Transverse colon (tissue), 4 donors: ENCODE results near the gene DNAJC3.
A peak's percentile ranks its signal among the peaks of the same experiment; 100 is the strongest.

Experiments
- EP300 ChIP-seq: sonication (generic); formaldehyde crosslinking; IDR thresholded peaks from one replicate; pipeline ENCODE4 v1.6.1; 2017; ENCODE audit warnings: antibody characterized with exemption, low read depth
- POLR2A ChIP-seq: fragments of 450-650 bp; IDR thresholded peaks from one replicate; pipeline ENCODE4 v1.6.1; 2016; ENCODE audit warnings: antibody characterized with exemption, mild to moderate bottlenecking, moderate library complexity
- POLR2AphosphoS5 ChIP-seq, 3 donors: sonication (generic); formaldehyde crosslinking; IDR thresholded peaks; one replicate each; pipeline ENCODE4 v1.6.1; 2016; ENCODE audit warnings: antibody characterized with exemption in 3 of 3
- TF ChIP-seq, protein P1 (sequence below), 5 experiments: fragments of 200-600 bp in 3 of 5; fragments of 450-650 bp in 2 of 5; sonication (generic) in 3 of 5; IDR thresholded peaks; 1 replicate in 2 of 5; 2 replicates in 3 of 5; pipeline ENCODE4 v1.5.1; 2016 to 2017; ENCODE audit warnings: antibody characterized with exemption in 5 of 5, inconsistent platforms in 3 of 5, mild to moderate bottlenecking in 2 of 5, moderate library complexity in 1 of 5

DNA sequence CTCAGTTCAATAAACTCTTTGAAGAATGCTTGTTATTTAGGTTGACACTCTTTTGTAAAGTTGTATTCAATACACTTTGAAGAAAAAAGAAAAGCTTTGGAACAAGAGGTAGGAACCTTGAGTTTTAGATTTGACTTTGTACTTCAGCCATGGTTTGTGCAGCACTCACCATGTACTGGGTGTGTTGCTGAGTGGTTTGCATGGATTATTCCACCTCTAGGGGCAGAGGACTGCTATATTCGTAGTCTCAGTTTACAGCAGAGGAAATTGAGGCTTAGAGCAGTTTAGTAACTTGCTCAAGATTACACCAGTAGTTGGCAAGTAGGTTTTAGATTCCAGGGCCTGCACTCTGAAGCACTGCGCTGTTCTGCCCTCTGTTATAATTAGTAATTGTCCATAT is 68.8 kb downstream of the DNAJC3 start:
- TF ChIP-seq POLR2A (no peak), EP300 (no peak), POLR2AphosphoS5 (IDR thresholded peaks at IDR 0.05) (no peak)
- TF ChIP-seq, protein P1, sequence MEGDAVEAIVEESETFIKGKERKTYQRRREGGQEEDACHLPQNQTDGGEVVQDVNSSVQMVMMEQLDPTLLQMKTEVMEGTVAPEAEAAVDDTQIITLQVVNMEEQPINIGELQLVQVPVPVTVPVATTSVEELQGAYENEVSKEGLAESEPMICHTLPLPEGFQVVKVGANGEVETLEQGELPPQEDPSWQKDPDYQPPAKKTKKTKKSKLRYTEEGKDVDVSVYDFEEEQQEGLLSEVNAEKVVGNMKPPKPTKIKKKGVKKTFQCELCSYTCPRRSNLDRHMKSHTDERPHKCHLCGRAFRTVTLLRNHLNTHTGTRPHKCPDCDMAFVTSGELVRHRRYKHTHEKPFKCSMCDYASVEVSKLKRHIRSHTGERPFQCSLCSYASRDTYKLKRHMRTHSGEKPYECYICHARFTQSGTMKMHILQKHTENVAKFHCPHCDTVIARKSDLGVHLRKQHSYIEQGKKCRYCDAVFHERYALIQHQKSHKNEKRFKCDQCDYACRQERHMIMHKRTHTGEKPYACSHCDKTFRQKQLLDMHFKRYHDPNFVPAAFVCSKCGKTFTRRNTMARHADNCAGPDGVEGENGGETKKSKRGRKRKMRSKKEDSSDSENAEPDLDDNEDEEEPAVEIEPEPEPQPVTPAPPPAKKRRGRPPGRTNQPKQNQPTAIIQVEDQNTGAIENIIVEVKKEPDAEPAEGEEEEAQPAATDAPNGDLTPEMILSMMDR (IDR thresholded peaks at IDR 0.05) = peak in 1 of 5 experiments; percentile 8
